GM23338 (cell line): ENCODE data around the gene ARSI. TPM values are rescaled to one million over a fixed set of nuclear protein-coding genes. Genes with fewer than 3 reads are reported as not detected.
A peak's percentile ranks its signal among the peaks of the same experiment; 100 is the strongest.

ENCODE experiments used
- ATAC-seq: fragments of 200-7000 bp; cut with Tn5 transposase; 3 replicates; pipeline ENCODE4 v1.9.1; 2020
- DNase-seq: peaks from one replicate; pipeline ENCODE4 v3.0.0-alpha.2; 2015; ENCODE audit warnings: low spot score
- H2AFZ ChIP-seq: fragments of 200-600 bp; sonication (generic); 2 replicates; pipeline ENCODE4 v1.8.0; 2016; ENCODE audit warnings: antibody characterized with exemption, mild to moderate bottlenecking, moderate library complexity
- H3F3A ChIP-seq: fragments of 200-600 bp; sonication (generic); replicated peaks from 2 replicates; pipeline ENCODE4 v1.8.0; 2017; ENCODE audit warnings: antibody characterized with exemption, mixed run types, low read depth
- H3K27ac ChIP-seq: fragments of 200-600 bp; sonication (generic); 2 replicates; pipeline ENCODE4 v1.6.1; 2016; ENCODE audit warnings: low read depth
- H3K27me3 ChIP-seq: fragments of 200-600 bp; sonication (generic); 2 replicates; pipeline ENCODE4 v1.8.0; 2016; ENCODE audit warnings: mild to moderate bottlenecking, mixed run types, moderate library complexity; ENCODE audit not compliant: insufficient read depth
- H3K36me3 ChIP-seq: fragments of 200-600 bp; sonication (generic); 2 replicates; pipeline ENCODE4 v1.8.0; 2016; ENCODE audit warnings: mild to moderate bottlenecking; ENCODE audit not compliant: insufficient read depth
- H3K4me1 ChIP-seq: fragments of 200-600 bp; sonication (generic); 2 replicates; pipeline ENCODE4 v1.8.0; 2016; ENCODE audit warnings: mild to moderate bottlenecking, moderate library complexity; ENCODE audit not compliant: insufficient read depth
- H3K4me2 ChIP-seq: fragments of 200-600 bp; sonication (generic); 2 replicates; pipeline ENCODE4 v1.7.1; 2017; ENCODE audit warnings: mixed run types
- H3K4me3 ChIP-seq: fragments of 200-600 bp; sonication (generic); 2 replicates; pipeline ENCODE4 v1.6.1; 2016; ENCODE audit warnings: mixed run types
- H3K79me2 ChIP-seq: fragments of 200-600 bp; sonication (generic); replicated peaks from 2 replicates; pipeline ENCODE4 v1.8.0; 2017; ENCODE audit warnings: mild to moderate bottlenecking; ENCODE audit not compliant: insufficient read depth
- H3K9me2 ChIP-seq: fragments of 200-600 bp; sonication (generic); 2 replicates; pipeline ENCODE4 v1.8.0; 2017; ENCODE audit not compliant: insufficient read depth
- H4K20me1 ChIP-seq: fragments of 200-600 bp; sonication (generic); replicated peaks from 2 replicates; pipeline ENCODE4 v1.8.0; 2017; ENCODE audit warnings: mild to moderate bottlenecking; ENCODE audit not compliant: insufficient read depth
- H3K27ac Mint-ChIP-seq: 2 replicates; pipeline ENCODE4 v1.8.0; 2020; ENCODE audit warnings: inconsistent platforms, mild to moderate bottlenecking, moderate library complexity, mixed read lengths
- H3K27me3 Mint-ChIP-seq: 3 replicates; pipeline ENCODE4 v1.8.0; 2022; ENCODE audit warnings: low read depth, mild to moderate bottlenecking, moderate library complexity, mixed read lengths, inconsistent platforms; ENCODE audit not compliant: insufficient read depth, poor library complexity
- H3K36me3 Mint-ChIP-seq: 3 replicates; pipeline ENCODE4 v1.8.0; 2021; ENCODE audit warnings: low read depth, mild to moderate bottlenecking, inconsistent platforms, moderate library complexity, mixed read lengths
- H3K4me1 Mint-ChIP-seq: 3 replicates; pipeline ENCODE4 v1.8.0; 2020; ENCODE audit warnings: mild to moderate bottlenecking, inconsistent platforms, mixed read lengths
- H3K4me3 Mint-ChIP-seq: 3 replicates; pipeline ENCODE4 v1.8.0; 2021; ENCODE audit warnings: moderate library complexity, mild to moderate bottlenecking, inconsistent platforms, mixed read lengths
- H3K9me3 Mint-ChIP-seq: 3 replicates; pipeline ENCODE4 v1.8.0; 2020; ENCODE audit warnings: moderate library complexity, mild to moderate bottlenecking, inconsistent platforms, mixed read lengths
- CREB1 ChIP-seq: fragments of 250-450 bp; sonication (Bioruptor Pico); IDR thresholded peaks from 2 replicates; pipeline ENCODE4 v1.5.0; 2020; ENCODE audit warnings: low read depth, mild to moderate bottlenecking, moderate library complexity
- EZH2 ChIP-seq: fragments of 200-600 bp; sonication (generic); IDR thresholded peaks from one replicate; pipeline ENCODE4 v1.8.0; 2017; ENCODE audit warnings: antibody characterized with exemption, mild to moderate bottlenecking, low read depth; ENCODE audit not compliant: unreplicated experiment
- JUNB ChIP-seq: IDR thresholded peaks from one replicate; pipeline ENCODE4 v1.6.1; 2016; ENCODE audit warnings: antibody characterized with exemption; ENCODE audit not compliant: unreplicated experiment
- NANOG ChIP-seq: IDR thresholded peaks from 2 replicates; pipeline ENCODE4 v1.6.1; 2016; ENCODE audit warnings: antibody characterized with exemption, borderline replicate concordance
- POLR2AphosphoS5 ChIP-seq: IDR thresholded peaks from 2 replicates; pipeline ENCODE4 v1.6.1; 2016; ENCODE audit warnings: antibody characterized with exemption, low read depth
- STAT1 ChIP-seq: IDR thresholded peaks from one replicate; pipeline ENCODE4 v1.6.1; 2016; ENCODE audit warnings: antibody characterized with exemption; ENCODE audit not compliant: unreplicated experiment
- ZNF114 ChIP-seq: fragments of 250-450 bp; sonication (Bioruptor Pico); IDR thresholded peaks from 2 replicates; pipeline ENCODE4 v1.5.0; 2020; ENCODE audit warnings: mild to moderate bottlenecking, moderate library complexity
- ZNF331 ChIP-seq: fragments of 250-450 bp; sonication (Bioruptor Pico); IDR thresholded peaks from 2 replicates; pipeline ENCODE4 v1.5.0; 2020; ENCODE audit warnings: low read depth, mild to moderate bottlenecking, moderate library complexity
- polyA plus RNA-seq: library from polyadenylated mRNA; unstranded; fragments of >200 nt; fragmentation: Nextera tagmentation; extraction: Ambion mirVana; gene quantifications from 2 replicates; pipeline ENCODE4 v1.2.1, GENCODE V29; 2016
- total RNA-seq: library from RNA; depleted of rRNA; stranded (reverse); fragments of >200 nt; shearing (Covaris generic); gene quantifications from 2 replicates; pipeline ENCODE4 v1.2.3, GENCODE V29; 2014
- TF ChIP-seq, protein P1 (sequence below): IDR thresholded peaks from 2 replicates; pipeline ENCODE4 v1.6.1; 2016; ENCODE audit warnings: antibody characterized with exemption
- TF ChIP-seq, protein P2 (sequence below): fragments of 250-450 bp; sonication (Bioruptor Pico); IDR thresholded peaks from 2 replicates; pipeline ENCODE4 v1.5.0; 2020; ENCODE audit warnings: mild to moderate bottlenecking, moderate library complexity
- TF ChIP-seq, protein P3 (sequence below): IDR thresholded peaks from one replicate; pipeline ENCODE4 v1.6.1; 2018; ENCODE audit warnings: antibody characterized with exemption; ENCODE audit not compliant: unreplicated experiment

ARSI gene
- total and polyA plus RNA-seq, 2 experiments from 2014 or later, result 0.99 to 6.9 TPM

DNA sequence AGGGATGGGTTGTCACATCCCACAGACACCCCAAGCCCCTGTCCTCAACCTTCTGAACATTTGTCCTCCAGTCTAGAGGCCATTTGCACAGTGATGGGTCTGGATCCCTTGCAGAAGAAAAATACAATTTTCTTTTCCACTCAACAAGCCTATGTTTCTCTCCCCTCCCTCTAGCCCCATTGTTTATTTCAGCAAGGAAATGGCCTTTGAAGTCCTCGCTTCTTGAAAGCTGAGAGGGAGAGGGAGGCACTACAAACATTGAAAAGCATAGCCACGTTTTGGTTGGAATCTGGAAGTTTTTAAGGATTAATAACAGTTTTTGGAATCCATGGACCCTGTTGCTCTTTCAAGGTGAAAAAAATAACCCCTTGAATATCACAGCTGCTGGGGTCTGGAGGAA is 24.0 kb upstream of the ARSI start:
- H3K27ac Mint-ChIP-seq, result no peak overlapping the region

More for the DNA sequence above, 24.0 kb upstream of the ARSI start:
- H3K27me3 Mint-ChIP-seq, result peaks cover 5% of the 10 kb centered on the region
- Histone ChIP-seq H3K4me3 (no peak overlapping the region), H3K27ac (no peak overlapping the region), H3K36me3 (no peaks in the 10 kb centered on the region), H3K4me2 (no peak overlapping the region), H4K20me1 (no peaks in the 10 kb centered on the region), H3K4me1 (no peaks in the 10 kb centered on the region), H2AFZ (peak overlapping the region; percentile 80), H3F3A (no peaks in the 10 kb centered on the region), H3K27me3 (no peaks in the 10 kb centered on the region), H3K9me2 (no peaks in the 10 kb centered on the region), H3K79me2 (no peaks in the 10 kb centered on the region)
- DNase-seq (no peak), ATAC-seq (no peak)
- no peaks in the 10 kb centered on the region for H3K36me3 Mint-ChIP-seq
- H3K9me3 Mint-ChIP-seq, result no peaks in the 10 kb centered on the region
- no peak overlapping the region for H3K4me3 Mint-ChIP-seq
- peaks cover 2% of the 10 kb centered on the region; the same call in 1 of the 3 replicates for H3K4me1 Mint-ChIP-seq
- TF ChIP-seq POLR2AphosphoS5 (no peak), ZNF331 (CRISPR knock-in tag) (no peak), STAT1 (no peak), EZH2 (no peak), ZNF114 (CRISPR knock-in tag) (no peak), NANOG (no peak), JUNB (no peak), CREB1 (CRISPR knock-in tag) (no peak)
- TF ChIP-seq, protein P1, sequence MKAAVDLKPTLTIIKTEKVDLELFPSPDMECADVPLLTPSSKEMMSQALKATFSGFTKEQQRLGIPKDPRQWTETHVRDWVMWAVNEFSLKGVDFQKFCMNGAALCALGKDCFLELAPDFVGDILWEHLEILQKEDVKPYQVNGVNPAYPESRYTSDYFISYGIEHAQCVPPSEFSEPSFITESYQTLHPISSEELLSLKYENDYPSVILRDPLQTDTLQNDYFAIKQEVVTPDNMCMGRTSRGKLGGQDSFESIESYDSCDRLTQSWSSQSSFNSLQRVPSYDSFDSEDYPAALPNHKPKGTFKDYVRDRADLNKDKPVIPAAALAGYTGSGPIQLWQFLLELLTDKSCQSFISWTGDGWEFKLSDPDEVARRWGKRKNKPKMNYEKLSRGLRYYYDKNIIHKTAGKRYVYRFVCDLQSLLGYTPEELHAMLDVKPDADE, result no peak
- TF ChIP-seq, protein P2, sequence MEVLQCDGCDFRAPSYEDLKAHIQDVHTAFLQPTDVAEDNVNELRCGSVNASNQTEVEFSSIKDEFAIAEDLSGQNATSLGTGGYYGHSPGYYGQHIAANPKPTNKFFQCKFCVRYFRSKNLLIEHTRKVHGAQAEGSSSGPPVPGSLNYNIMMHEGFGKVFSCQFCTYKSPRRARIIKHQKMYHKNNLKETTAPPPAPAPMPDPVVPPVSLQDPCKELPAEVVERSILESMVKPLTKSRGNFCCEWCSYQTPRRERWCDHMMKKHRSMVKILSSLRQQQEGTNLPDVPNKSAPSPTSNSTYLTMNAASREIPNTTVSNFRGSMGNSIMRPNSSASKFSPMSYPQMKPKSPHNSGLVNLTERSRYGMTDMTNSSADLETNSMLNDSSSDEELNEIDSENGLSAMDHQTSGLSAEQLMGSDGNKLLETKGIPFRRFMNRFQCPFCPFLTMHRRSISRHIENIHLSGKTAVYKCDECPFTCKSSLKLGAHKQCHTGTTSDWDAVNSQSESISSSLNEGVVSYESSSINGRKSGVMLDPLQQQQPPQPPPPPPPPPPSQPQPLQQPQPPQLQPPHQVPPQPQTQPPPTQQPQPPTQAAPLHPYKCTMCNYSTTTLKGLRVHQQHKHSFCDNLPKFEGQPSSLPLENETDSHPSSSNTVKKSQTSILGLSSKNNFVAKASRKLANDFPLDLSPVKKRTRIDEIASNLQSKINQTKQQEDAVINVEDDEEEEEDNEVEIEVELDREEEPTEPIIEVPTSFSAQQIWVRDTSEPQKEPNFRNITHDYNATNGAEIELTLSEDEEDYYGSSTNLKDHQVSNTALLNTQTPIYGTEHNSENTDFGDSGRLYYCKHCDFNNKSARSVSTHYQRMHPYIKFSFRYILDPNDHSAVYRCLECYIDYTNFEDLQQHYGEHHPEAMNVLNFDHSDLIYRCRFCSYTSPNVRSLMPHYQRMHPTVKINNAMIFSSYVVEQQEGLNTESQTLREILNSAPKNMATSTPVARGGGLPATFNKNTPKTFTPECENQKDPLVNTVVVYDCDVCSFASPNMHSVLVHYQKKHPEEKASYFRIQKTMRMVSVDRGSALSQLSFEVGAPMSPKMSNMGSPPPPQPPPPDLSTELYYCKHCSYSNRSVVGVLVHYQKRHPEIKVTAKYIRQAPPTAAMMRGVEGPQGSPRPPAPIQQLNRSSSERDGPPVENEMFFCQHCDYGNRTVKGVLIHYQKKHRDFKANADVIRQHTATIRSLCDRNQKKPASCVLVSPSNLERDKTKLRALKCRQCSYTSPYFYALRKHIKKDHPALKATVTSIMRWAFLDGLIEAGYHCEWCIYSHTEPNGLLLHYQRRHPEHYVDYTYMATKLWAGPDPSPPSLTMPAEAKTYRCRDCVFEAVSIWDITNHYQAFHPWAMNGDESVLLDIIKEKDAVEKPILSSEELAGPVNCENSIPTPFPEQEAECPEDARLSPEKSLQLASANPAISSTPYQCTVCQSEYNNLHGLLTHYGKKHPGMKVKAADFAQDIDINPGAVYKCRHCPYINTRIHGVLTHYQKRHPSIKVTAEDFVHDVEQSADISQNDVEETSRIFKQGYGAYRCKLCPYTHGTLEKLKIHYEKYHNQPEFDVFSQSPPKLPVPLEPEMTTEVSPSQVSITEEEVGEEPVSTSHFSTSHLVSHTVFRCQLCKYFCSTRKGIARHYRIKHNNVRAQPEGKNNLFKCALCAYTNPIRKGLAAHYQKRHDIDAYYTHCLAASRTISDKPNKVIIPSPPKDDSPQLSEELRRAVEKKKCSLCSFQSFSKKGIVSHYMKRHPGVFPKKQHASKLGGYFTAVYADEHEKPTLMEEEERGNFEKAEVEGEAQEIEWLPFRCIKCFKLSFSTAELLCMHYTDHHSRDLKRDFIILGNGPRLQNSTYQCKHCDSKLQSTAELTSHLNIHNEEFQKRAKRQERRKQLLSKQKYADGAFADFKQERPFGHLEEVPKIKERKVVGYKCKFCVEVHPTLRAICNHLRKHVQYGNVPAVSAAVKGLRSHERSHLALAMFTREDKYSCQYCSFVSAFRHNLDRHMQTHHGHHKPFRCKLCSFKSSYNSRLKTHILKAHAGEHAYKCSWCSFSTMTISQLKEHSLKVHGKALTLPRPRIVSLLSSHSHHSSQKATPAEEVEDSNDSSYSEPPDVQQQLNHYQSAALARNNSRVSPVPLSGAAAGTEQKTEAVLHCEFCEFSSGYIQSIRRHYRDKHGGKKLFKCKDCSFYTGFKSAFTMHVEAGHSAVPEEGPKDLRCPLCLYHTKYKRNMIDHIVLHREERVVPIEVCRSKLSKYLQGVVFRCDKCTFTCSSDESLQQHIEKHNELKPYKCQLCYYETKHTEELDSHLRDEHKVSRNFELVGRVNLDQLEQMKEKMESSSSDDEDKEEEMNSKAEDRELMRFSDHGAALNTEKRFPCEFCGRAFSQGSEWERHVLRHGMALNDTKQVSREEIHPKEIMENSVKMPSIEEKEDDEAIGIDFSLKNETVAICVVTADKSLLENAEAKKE (CRISPR knock-in tag), result no peak
- TF ChIP-seq, protein P3, sequence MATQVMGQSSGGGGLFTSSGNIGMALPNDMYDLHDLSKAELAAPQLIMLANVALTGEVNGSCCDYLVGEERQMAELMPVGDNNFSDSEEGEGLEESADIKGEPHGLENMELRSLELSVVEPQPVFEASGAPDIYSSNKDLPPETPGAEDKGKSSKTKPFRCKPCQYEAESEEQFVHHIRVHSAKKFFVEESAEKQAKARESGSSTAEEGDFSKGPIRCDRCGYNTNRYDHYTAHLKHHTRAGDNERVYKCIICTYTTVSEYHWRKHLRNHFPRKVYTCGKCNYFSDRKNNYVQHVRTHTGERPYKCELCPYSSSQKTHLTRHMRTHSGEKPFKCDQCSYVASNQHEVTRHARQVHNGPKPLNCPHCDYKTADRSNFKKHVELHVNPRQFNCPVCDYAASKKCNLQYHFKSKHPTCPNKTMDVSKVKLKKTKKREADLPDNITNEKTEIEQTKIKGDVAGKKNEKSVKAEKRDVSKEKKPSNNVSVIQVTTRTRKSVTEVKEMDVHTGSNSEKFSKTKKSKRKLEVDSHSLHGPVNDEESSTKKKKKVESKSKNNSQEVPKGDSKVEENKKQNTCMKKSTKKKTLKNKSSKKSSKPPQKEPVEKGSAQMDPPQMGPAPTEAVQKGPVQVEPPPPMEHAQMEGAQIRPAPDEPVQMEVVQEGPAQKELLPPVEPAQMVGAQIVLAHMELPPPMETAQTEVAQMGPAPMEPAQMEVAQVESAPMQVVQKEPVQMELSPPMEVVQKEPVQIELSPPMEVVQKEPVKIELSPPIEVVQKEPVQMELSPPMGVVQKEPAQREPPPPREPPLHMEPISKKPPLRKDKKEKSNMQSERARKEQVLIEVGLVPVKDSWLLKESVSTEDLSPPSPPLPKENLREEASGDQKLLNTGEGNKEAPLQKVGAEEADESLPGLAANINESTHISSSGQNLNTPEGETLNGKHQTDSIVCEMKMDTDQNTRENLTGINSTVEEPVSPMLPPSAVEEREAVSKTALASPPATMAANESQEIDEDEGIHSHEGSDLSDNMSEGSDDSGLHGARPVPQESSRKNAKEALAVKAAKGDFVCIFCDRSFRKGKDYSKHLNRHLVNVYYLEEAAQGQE, result no peak
